GM18909 (cell line): ENCODE results near the gene LGI2.

Source experiments
- ATAC-seq: cut with Tn5 transposase; IDR thresholded peaks from one replicate; pipeline ENCODE4 v1.9.1; 2021; ENCODE audit warnings: mild to moderate bottlenecking; ENCODE audit not compliant: unreplicated experiment, poor library complexity

The LGI2 gene

DNA sequence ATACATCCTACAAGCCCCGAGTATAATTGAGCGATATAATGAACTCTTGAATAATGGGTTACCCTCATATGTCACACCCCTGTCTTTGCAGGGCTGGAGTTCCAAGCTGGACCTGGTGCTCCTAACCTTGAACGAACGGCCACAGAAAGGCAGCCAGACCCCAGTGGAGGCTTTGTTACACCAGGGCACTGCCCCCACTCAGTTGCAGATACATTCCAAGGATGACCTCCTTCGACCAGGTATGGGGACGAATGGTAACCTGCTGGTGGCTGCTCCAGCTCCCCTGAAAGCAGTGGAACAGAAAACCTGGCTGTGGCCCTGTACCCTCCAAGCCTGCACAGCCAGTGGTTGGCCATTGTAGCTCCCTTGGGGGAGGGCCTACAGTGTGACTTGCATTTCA lies 61.3 kb downstream of the LGI2 start:
- no peak for ATAC-seq

DNA sequence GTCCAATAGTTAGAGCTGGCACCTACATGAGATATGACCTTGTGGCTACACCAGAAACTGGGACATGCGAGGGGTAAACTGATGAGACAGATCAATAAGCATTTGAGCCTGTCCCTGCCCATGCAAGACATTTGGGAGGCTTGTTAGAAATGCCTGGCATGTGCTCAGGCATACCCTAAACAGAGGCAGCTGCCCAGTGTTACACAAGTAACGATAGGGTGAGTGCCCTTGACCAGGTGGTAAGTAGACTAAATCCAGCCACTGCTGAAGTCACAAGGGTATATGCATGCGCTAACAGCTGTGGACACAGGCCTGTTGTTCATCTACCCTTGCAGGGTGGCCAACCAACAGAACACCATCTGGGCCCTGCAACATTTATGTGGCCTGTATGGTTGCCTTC lies 61.8 kb downstream of the LGI2 start:
- no peak for ATAC-seq

DNA sequence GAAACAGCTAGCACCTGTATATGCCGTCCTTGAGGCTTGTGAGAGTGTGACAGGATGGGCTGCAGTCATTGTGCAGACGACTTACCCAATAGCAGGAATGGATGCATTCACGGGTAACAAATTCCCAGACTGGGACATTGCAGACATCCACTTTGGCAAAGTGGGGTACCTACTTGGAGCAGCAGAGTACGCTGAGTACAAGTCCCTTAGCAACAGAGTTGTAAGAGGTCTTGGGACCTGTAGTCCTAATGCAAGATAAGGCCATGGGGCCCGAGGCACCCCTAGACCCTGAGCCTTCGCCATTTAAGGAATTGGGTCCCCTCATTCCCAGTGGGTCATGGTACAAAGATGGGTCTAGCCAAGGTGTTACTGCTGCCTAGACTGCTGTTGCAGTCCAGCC lies 62.5 kb downstream of the LGI2 start:
- no peak for ATAC-seq

DNA sequence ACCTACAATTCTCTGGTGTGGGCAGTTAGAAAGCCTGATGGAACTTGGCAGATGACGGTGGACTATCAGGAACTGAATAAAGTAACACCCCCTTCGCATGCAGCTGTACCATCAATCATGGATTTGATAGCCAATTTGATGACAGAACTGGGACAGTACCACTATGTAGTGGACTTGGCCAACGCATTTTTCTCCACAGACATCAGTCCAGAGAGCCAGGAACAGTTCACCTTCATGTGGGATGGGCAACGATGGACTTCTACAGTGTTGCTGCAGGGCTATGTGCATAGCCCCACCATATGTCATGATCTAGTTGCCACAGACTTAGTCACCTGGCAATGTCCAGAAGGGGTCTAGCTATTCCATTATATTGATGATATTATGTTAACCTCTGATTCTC lies 63.4 kb downstream of the LGI2 start:
- no peak for ATAC-seq

DNA sequence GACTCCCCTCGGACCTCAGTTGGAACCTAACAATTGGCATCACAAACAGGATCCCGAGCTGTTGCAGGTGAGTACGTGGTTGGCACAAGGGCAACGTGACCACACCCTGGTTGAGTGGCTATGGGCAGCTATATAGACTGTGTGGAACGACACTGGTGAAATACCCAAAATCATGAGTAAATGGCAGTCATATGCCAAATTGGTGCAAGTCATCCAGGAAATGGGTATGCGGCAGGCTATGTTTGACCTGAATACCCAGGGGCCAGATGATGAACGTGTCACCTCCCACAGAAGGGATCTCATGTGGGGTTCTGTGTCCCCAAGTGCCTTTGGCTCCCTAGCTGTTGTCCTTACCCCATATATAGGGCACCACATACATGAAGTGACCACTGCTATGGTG lies 64.7 kb downstream of the LGI2 start:
- no peak for ATAC-seq

DNA sequence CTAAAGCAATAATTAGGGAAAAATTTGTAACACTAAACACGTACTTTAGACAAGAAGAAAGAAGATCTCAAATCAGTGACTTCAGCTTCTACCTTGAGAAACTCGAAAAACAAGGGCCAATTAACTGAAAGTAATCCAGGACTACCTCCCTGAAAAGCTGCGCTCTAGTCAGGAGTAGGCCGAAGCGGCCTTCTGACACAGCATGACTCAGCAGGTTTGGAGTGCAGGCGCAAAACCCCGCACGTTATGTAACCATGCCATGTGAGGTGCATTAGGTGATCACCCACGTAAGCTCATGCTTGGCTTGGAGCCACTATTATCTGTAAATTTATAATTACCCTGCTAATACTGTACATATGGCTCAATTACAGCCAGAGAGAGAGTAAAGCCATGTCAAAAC lies 65.1 kb downstream of the LGI2 start:
- ATAC-seq, result no peak

DNA sequence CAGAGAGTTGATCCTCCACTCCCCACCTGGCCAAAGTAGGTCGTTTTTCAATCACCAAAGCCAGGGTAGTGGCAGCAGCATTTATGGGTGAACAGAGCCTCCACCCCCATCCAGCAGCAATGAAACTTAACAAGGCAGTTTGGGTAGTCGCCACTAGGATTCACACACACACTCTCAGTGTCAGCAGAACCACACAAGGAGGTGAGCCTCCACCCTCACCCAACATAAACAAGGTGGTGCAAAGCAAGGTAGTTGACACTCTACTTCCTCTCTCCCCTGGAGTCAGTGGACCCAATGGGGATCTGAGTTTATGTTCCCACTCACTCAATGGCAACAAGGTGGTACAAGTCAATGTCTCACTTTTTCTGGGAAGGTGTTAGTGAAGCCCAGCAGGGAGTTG lies 67.5 kb downstream of the LGI2 start:
- no peak for ATAC-seq

DNA sequence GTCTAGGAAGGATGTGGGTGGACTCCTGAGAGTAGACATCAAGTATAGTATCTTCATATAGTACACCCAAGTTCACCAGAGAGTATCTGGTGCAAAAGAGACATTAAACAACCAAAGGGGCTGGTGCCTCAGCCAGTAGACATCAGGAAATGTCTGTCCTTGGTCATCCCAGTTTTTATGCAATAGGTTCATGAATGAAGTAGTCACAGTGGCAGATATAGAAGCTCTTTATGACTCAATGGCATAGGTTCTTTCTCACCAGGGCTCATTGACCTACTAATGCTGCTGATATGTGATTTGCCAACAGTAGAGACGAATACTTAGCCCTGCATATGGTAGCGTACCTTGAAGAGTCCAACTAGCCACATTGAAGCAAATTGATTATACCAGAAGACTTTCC lies 72.9 kb downstream of the LGI2 start:
- ATAC-seq, result no peak

DNA sequence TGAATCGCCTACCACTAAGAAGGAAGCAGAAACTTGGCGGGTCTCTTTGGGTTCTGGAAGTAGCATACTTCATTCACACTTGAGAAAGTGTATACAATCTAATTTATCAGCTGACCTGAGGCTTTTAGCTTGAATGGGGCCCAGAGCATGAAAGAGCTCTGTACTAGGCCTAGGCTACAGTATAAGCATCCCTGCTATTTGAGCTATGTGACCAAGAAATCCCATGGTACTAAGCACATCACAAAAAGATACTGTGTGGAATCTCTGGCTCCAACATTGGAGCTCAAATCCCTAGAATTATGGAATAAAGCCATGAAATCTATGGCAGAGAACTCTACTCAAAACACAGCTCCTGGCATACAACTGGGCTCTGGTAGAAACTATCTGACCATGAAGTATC lies 74.0 kb downstream of the LGI2 start:
- no peak for ATAC-seq

DNA sequence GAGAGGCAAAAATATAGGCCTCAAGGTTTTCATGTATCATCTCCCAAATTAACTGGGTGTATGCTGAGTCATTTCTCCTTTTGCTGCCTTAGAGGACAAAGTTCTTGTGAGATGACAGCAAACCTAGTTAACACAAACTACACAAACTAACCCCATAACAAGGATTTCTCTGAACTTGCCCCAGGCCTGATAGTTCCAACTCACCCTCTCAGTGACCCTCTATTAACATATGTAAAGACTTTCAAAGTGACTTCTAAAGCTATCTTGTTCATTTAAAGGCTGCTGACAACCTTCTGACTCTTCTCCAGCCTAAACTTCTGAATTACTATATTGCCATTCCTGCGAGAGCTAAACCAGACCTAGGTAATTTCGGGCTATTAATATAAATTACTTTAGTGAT lies 74.7 kb downstream of the LGI2 start:
- no peak for ATAC-seq

DNA sequence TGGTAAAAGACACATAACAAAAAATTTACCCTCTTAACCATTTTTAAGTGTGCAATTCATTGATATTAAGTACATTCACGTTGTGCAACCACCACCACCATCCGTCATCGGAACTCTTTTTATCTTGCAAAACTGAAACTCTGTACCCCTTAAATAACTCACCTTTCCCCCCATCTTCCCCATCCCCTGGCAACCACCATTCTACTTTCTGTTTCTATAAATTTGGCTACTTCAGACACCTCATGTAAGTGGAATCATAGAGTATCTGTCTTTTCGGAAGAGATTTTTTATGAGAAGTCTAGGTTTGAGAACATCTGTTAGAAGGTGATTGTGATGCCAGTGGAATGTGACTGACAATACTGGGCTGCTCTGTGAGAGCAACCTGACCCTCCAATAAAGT lies 78.1 kb downstream of the LGI2 start:
- ATAC-seq, result no peak

DNA sequence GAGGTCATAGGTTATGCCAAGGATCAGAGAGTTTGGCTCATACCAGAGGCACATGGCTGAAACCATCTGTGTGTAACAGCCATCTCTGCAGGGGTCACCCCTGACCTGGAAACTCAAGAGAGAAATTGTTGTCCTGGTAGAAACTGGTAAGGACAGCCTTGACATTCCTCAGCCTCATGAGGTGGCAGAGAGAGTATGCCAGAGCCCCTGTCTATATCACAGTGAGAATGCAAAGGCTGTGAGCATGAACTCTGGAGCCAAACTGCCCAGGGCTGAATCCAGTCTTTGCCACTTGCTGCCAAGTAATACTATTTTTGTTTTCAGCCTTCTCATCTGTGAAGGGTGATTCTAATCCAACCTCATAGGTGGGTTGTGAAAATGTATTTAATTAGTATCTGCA lies 80.8 kb downstream of the LGI2 start:
- no peak for ATAC-seq
